Measurements from ENCODE around the gene UPK1A. TPM values are rescaled to one million over a fixed set of nuclear protein-coding genes. Genes with fewer than 3 reads are reported as not detected.

The UPK1A gene
- total RNA-seq, 5 donors from 2014 or later (not counting 1 experiment from before 2014, with no cell fraction given): 0.20 to 0.56 (median 0.38) TPM; not detected in 1

DNA sequence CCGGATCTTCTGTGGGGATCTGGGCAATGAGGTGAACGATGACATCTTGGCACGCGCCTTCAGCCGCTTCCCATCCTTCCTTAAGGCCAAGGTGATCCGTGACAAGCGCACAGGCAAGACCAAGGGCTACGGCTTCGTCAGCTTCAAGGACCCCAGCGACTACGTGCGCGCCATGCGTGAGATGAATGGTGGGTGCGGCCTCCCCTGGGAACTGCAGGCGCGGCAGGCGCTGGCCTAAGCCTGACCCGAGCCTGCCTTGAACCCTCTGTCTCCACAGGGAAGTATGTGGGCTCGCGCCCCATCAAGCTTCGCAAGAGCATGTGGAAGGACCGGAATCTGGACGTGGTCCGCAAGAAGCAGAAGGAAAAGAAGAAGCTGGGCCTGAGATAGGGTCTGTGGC lies 29.2 kb upstream of the UPK1A start:
- Mint-ChIP-seq H3K9me3 (no peaks in the 10 kb centered on the region), H3K36me3 (peaks cover 27% of the 10 kb centered on the region), H3K27me3 (no peaks in the 10 kb centered on the region), H3K4me3 (no peak overlapping the region), H3K27ac (no peak overlapping the region), H3K4me1 (peaks cover 0 to 11% (median 11%) of the 10 kb centered on the region in 3 donors)
- Histone ChIP-seq H3K4me3 (ENCODE audit: control insufficient read depth in 1 of 2, extremely low read depth in 1 of 2, low read length in 1 of 2) (no peak overlapping the region), H3K36me3 (ENCODE audit: control insufficient read depth in 2 of 2, extremely low read depth in 1 of 2, insufficient read depth in 1 of 2, low read length in 1 of 2) (peaks cover 24 to 52% of the 10 kb centered on the region in 2 donors), H3K27ac (ENCODE audit: low read length) (no peak overlapping the region), H3K27me3 (replicated peaks in 1 of 2; ENCODE audit: control insufficient read depth in 2 of 2, extremely low read depth in 1 of 2, insufficient read depth in 2 of 2, low read length in 1 of 2) (peaks cover 0 to 5% of the 10 kb centered on the region in 2 experiments), H3K4me1 (ENCODE audit: control insufficient read depth in 1 of 2, extremely low read depth in 1 of 2, insufficient read depth in 2 of 2, low read length in 2 of 2) (peaks cover 2 to 12% of the 10 kb centered on the region in 2 experiments), H3K9me3 (no peaks in the 10 kb centered on the region)
- ChIA-PET POLR2A (no interaction called here), CTCF (no interaction called here)
- ATAC-seq (replicated peaks in 1 of 4) (no peak), DNase-seq (no peak)
- WGBS (ENCODE audit: insufficient coverage): 97% methylated on average over 17 of the region's 25 CpGs

DNA sequence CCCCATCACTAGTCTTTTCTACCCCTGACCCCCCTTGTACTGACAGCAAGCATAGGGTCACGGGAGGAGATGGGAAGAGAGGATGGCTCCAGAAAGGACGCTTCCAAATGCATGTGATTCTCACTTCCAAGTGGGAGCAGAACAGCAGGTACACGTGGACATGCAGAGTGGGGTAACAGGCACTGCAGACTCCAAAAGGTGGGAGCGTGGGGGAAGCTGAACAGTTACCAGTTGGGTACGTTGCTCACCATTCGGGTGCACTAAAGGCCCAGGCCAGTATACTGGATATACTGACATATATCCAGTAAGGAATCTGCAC lies 27.0 kb upstream of the UPK1A start:
- H3K4me1 Mint-ChIP-seq: peaks cover 3 to 19% (median 13%) of the 10 kb centered on the region in 3 donors
- DNase-seq (no peak), ATAC-seq (replicated peaks in 1 of 4) (no peak)
- Histone ChIP-seq H3K36me3 (ENCODE audit: control insufficient read depth in 2 of 2, extremely low read depth in 1 of 2, insufficient read depth in 1 of 2, low read length in 1 of 2) (peaks cover 14 to 32% of the 10 kb centered on the region in 2 donors), H3K4me1 (ENCODE audit: control insufficient read depth in 1 of 2, extremely low read depth in 1 of 2, insufficient read depth in 2 of 2, low read length in 2 of 2) (peaks cover 2 to 32% of the 10 kb centered on the region in 2 experiments), H3K27me3 (replicated peaks in 1 of 2; ENCODE audit: control insufficient read depth in 2 of 2, extremely low read depth in 1 of 2, insufficient read depth in 2 of 2, low read length in 1 of 2) (peaks cover 0 to 13% of the 10 kb centered on the region in 2 experiments), H3K27ac (ENCODE audit: low read length) (no peak overlapping the region), H3K9me3 (no peaks in the 10 kb centered on the region), H3K4me3 (ENCODE audit: control insufficient read depth in 1 of 2, extremely low read depth in 1 of 2, low read length in 1 of 2) (no peak overlapping the region)
- no peak overlapping the region for H3K4me3 Mint-ChIP-seq
- H3K9me3 Mint-ChIP-seq: no peaks in the 10 kb centered on the region
- H3K27me3 Mint-ChIP-seq: no peaks in the 10 kb centered on the region
- ChIA-PET CTCF (no interaction called here), POLR2A (no interaction called here)
- peaks cover 17% of the 10 kb centered on the region for H3K36me3 Mint-ChIP-seq
- WGBS (ENCODE audit: insufficient coverage): 69% methylated on average over 3 of the region's 6 CpGs
- no peak overlapping the region for H3K27ac Mint-ChIP-seq

DNA sequence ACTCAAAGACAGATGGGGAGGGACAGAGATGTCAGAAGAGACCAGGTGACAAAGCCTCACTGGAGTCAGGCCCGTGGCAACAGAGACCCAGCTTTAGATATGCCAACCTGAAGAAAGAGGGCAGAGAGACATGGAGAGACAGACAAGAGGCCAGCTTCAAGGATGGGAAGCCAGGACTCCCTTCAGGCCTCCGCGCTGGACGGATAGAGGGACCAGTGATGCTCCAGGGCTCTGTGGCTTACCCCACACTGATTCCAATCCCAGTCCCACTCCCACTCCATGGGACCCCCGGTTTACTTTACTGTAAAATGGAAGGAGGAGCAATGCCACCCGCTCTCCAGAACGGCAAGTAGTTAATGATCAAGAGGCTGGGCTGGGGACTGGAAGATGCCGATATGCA lies 26.5 kb upstream of the UPK1A start:
- no peak for DNase-seq
- Mint-ChIP-seq H3K4me1 (peaks cover 8 to 25% (median 19%) of the 10 kb centered on the region in 3 donors), H3K36me3 (peaks cover 17% of the 10 kb centered on the region), H3K4me3 (no peak overlapping the region), H3K27me3 (no peaks in the 10 kb centered on the region), H3K9me3 (no peaks in the 10 kb centered on the region), H3K27ac (no peak overlapping the region)
- Histone ChIP-seq H3K36me3 (ENCODE audit: control insufficient read depth in 2 of 2, extremely low read depth in 1 of 2, insufficient read depth in 1 of 2, low read length in 1 of 2) (peaks cover 11 to 26% of the 10 kb centered on the region in 2 donors), H3K9me3 (no peaks in the 10 kb centered on the region), H3K27ac (ENCODE audit: low read length) (no peak overlapping the region), H3K27me3 (replicated peaks in 1 of 2; ENCODE audit: control insufficient read depth in 2 of 2, extremely low read depth in 1 of 2, insufficient read depth in 2 of 2, low read length in 1 of 2) (peaks cover 0 to 13% of the 10 kb centered on the region in 2 experiments), H3K4me3 (ENCODE audit: control insufficient read depth in 1 of 2, extremely low read depth in 1 of 2, low read length in 1 of 2) (no peak overlapping the region), H3K4me1 (ENCODE audit: control insufficient read depth in 1 of 2, extremely low read depth in 1 of 2, insufficient read depth in 2 of 2, low read length in 2 of 2) (peaks cover 2 to 36% of the 10 kb centered on the region in 2 experiments)
- CTCF ChIA-PET: no interaction called here
- ATAC-seq (replicated peaks in 1 of 4): no peak
- POLR2A ChIA-PET: no interaction called here
- WGBS (ENCODE audit: insufficient coverage): 96% methylated on average over 4 of the region's 8 CpGs

DNA sequence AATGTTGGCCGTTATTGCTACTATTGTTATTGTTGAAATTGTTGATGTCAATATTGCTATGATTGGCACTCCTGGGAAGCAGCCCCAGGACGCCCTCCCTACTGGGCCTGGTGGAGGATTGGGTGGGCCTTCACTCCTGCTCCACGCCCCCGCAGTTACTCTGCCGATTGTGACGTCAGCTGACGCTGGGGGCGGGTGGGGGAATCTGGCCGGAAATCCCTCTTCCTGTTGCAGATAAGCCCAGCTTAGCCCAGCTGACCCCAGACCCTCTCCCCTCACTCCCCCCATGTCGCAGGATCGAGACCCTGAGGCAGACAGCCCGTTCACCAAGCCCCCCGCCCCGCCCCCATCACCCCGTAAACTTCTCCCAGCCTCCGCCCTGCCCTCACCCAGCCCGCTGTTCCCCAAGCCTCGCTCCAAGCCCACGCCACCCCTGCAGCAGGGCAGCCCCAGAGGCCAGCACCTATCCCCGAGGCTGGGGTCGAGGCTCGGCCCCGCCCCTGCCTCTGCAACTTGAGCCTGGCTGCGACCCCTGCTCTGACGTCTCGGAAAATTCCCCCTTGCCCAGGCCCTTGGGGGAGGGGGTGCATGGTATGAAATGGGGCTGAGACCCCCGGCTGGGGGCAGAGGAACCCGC lies 24.7 kb upstream of the UPK1A start, which contains the start of gene ETV2:
Gene ETV2 (plus strand): TSS at position 231 of the 637 bp plus-strand sequence. CDS start 716 bp downstream, outside the sequence.
- CTCF ChIA-PET: no interaction called here
- no peaks in the 10 kb centered on the region for H3K27me3 Mint-ChIP-seq
- peak within 1 kb of the TSS; percentile 59 to 84 (median 75) for H3K4me3 Mint-ChIP-seq
- DNase-seq (peak in 25 of 35 experiments; percentile 9 to 61 (median 34)), ATAC-seq (replicated peaks in 1 of 4) (no peak)
- peaks cover 2 to 44% of the 10 kb centered on the region in 2 experiments for H3K4me1 ChIP-seq (ENCODE audit: control insufficient read depth in 1 of 2, extremely low read depth in 1 of 2, insufficient read depth in 2 of 2, low read length in 2 of 2)
- peak within 1 kb of the TSS in 1 of 2 donors; percentile 33 for H3K4me3 ChIP-seq (ENCODE audit: control insufficient read depth in 1 of 2, extremely low read depth in 1 of 2, low read length in 1 of 2)
- 30% methylated on average over 14 of the region's 28 CpGs for WGBS (ENCODE audit: insufficient coverage)
- H3K4me1 Mint-ChIP-seq: peaks cover 17 to 36% (median 29%) of the 10 kb centered on the region in 3 donors
- peaks cover 0 to 13% of the 10 kb centered on the region in 2 experiments for H3K27me3 ChIP-seq (replicated peaks in 1 of 2; ENCODE audit: control insufficient read depth in 2 of 2, extremely low read depth in 1 of 2, insufficient read depth in 2 of 2, low read length in 1 of 2)
- H3K36me3 ChIP-seq (ENCODE audit: control insufficient read depth in 2 of 2, extremely low read depth in 1 of 2, insufficient read depth in 1 of 2, low read length in 1 of 2): peaks cover 6 to 15% of the 10 kb centered on the region in 2 donors
- POLR2A ChIA-PET: no interaction called here
- H3K36me3 Mint-ChIP-seq: peaks cover 7% of the 10 kb centered on the region
- peak within 1 kb of the TSS; percentile 62 for H3K27ac ChIP-seq (ENCODE audit: low read length)
- no peaks in the 10 kb centered on the region for H3K9me3 Mint-ChIP-seq
- H3K9me3 ChIP-seq: no peaks in the 10 kb centered on the region
- H3K27ac Mint-ChIP-seq: peak within 1 kb of the TSS in 1 of 2 donors; percentile 61

DNA sequence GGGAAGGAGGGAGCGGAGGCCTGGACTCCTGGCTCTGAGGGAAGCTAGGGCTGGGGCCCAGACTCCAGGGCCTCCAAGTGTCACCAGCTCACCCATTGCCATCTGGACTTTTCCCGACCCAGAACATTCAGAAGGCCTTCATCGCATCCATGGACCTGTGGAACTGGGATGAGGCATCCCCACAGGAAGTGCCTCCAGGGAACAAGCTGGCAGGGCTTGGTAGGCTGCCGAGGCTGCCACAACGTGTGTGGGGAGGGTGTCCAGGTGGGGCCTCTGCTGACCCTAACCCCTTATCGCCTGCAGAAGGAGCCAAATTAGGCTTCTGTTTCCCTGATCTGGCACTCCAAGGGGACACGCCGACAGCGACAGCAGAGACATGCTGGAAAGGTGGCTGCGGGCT lies 24.0 kb upstream of the UPK1A start:
- Mint-ChIP-seq H3K36me3 (peaks cover under 1% of the 10 kb centered on the region), H3K27ac (peak overlapping the region in 1 of 2 donors; percentile 39), H3K4me1 (peaks cover 17 to 38% (median 31%) of the 10 kb centered on the region in 3 donors), H3K9me3 (no peaks in the 10 kb centered on the region), H3K4me3 (peak overlapping the region; percentile 59 to 84 (median 75)), H3K27me3 (no peaks in the 10 kb centered on the region)
- Histone ChIP-seq H3K27ac (ENCODE audit: low read length) (no peak overlapping the region), H3K4me1 (ENCODE audit: control insufficient read depth in 1 of 2, extremely low read depth in 1 of 2, insufficient read depth in 2 of 2, low read length in 2 of 2) (peaks cover 2 to 44% of the 10 kb centered on the region in 2 experiments), H3K27me3 (replicated peaks in 1 of 2; ENCODE audit: control insufficient read depth in 2 of 2, extremely low read depth in 1 of 2, insufficient read depth in 2 of 2, low read length in 1 of 2) (peaks cover 0 to 13% of the 10 kb centered on the region in 2 experiments), H3K36me3 (ENCODE audit: control insufficient read depth in 2 of 2, extremely low read depth in 1 of 2, insufficient read depth in 1 of 2, low read length in 1 of 2) (peaks cover 2 to 8% of the 10 kb centered on the region in 2 donors), H3K9me3 (no peaks in the 10 kb centered on the region), H3K4me3 (ENCODE audit: control insufficient read depth in 1 of 2, extremely low read depth in 1 of 2, low read length in 1 of 2) (no peak overlapping the region)
- no peak for DNase-seq
- no peak for ATAC-seq (replicated peaks in 1 of 4)
- ChIA-PET CTCF (no interaction called here), POLR2A (interaction anchor here in 1 of 2 donors (0.7 kb wide), 1 partner anchor 108 kb away, joined by 7 read pairs; no protein-coding TSS in a partner anchor)
- 96% methylated on average over 9 of the region's 10 CpGs for WGBS (ENCODE audit: insufficient coverage)

DNA sequence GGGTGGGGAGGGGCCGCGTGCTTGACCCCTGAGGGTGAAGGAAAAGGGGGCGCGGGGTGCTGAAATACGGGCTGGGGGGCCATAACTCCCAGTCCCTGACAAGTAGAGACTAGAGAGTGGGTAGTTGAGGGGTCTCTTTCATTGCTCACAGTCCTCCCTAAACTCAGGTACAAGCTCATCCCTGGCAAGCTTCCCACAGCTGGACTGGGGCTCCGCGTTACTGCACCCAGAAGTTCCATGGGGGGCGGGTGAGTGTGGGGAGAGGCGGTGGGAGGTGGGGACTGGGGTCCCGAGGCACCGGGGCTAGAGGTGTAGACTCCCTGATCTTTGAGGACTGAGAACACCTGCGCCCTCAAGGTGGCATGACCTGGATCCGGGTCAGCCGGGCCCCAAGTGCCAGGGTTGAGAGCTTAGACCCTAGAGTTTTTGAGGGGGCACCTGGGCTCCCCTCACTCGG lies 23.5 kb upstream of the UPK1A start:
- ChIA-PET POLR2A (interaction anchor here in 1 of 2 donors (0.5 to 0.7 kb wide), 2 partner anchors 20 to 107 kb away, joined by 4 to 7 read pairs; no protein-coding TSS in a partner anchor), CTCF (no interaction called here)
- Mint-ChIP-seq H3K27ac (peak overlapping the region in 1 of 2 donors; percentile 39), H3K36me3 (no peaks in the 10 kb centered on the region), H3K9me3 (no peaks in the 10 kb centered on the region), H3K27me3 (no peaks in the 10 kb centered on the region), H3K4me3 (peak overlapping the region; percentile 75 to 84 (median 84)), H3K4me1 (peaks cover 17 to 38% (median 31%) of the 10 kb centered on the region in 3 donors)
- peaks cover 5 to 49% of the 10 kb centered on the region in 2 experiments for H3K4me1 ChIP-seq (ENCODE audit: control insufficient read depth in 1 of 2, extremely low read depth in 1 of 2, insufficient read depth in 2 of 2, low read length in 2 of 2)
- no peak for ATAC-seq (replicated peaks in 1 of 4)
- H3K4me3 ChIP-seq (ENCODE audit: control insufficient read depth in 1 of 2, extremely low read depth in 1 of 2, low read length in 1 of 2): peak overlapping the region; percentile 88 to 89
- no peaks in the 10 kb centered on the region for H3K9me3 ChIP-seq
- H3K36me3 ChIP-seq (ENCODE audit: control insufficient read depth in 2 of 2, extremely low read depth in 1 of 2, insufficient read depth in 1 of 2, low read length in 1 of 2): peaks cover 0 to 3% of the 10 kb centered on the region in 2 donors
- 55% methylated on average over 13 of the region's 15 CpGs for WGBS (ENCODE audit: insufficient coverage)
- peak in 1 of 35 experiments; percentile 17 for DNase-seq
- H3K27ac ChIP-seq (ENCODE audit: low read length): peak overlapping the region; percentile 62
- H3K27me3 ChIP-seq (replicated peaks in 1 of 2; ENCODE audit: control insufficient read depth in 2 of 2, extremely low read depth in 1 of 2, insufficient read depth in 2 of 2, low read length in 1 of 2): peaks cover 0 to 13% of the 10 kb centered on the region in 2 experiments

Data from T-cell (primary cell).